ENCODE results near the gene CT83. TPM values are rescaled to one million over a fixed set of nuclear protein-coding genes. Genes with fewer than 3 reads are reported as not detected.

CT83 gene
- total RNA-seq, 1 experiment from 2014 or later: 30.5 TPM

GRCh38 chrX:116427978-116428377 lies 34.8 kb downstream of the CT83 start:
- BruUV-seq (replicated peaks): no TSS peak
- Mint-ChIP-seq H3K4me1 (ENCODE audit: low read depth, unreplicated experiment) (no peaks in the 10 kb centered on the region), H3K36me3 (ENCODE audit: insufficient read depth, unreplicated experiment) (no peaks in the 10 kb centered on the region), H3K27me3 (ENCODE audit: unreplicated experiment) (no peaks in the 10 kb centered on the region), H3K4me3 (ENCODE audit: low read depth, unreplicated experiment) (no peak overlapping the region), H3K9me3 (ENCODE audit: low read depth, unreplicated experiment) (no peaks in the 10 kb centered on the region), H3K27ac (ENCODE audit: unreplicated experiment) (no peak overlapping the region)
- DNase-seq: no peak
- TF ChIP-seq CTCF (IDR thresholded peaks at IDR 0.05; ENCODE audit: unreplicated experiment): no peak
- intact Hi-C loops (cut with micrococcal nuclease; ENCODE audit: unreplicated experiment): no loop called here
- CTCF ChIA-PET: no interaction called here

- no peak for TF ChIP-seq CTCF (IDR thresholded peaks at IDR 0.05; ENCODE audit: unreplicated experiment)
- DNase-seq: no peak
- intact Hi-C loops (cut with micrococcal nuclease; ENCODE audit: unreplicated experiment): no loop called here
- Mint-ChIP-seq H3K4me3 (ENCODE audit: low read depth, unreplicated experiment) (no peak overlapping the region), H3K27me3 (ENCODE audit: unreplicated experiment) (no peaks in the 10 kb centered on the region), H3K4me1 (ENCODE audit: low read depth, unreplicated experiment) (peaks cover 14% of the 10 kb centered on the region), H3K27ac (ENCODE audit: unreplicated experiment) (peak overlapping the region; percentile 56), H3K9me3 (ENCODE audit: low read depth, unreplicated experiment) (no peaks in the 10 kb centered on the region), H3K36me3 (ENCODE audit: insufficient read depth, unreplicated experiment) (no peaks in the 10 kb centered on the region)
- BruUV-seq (replicated peaks): no TSS peak
- CTCF ChIA-PET: no interaction called here
Observed at GRCh38 chrX:116417968-116418367, 44.8 kb downstream of the CT83 start.

GRCh38 chrX:116417214-116417613 lies 45.6 kb downstream of the CT83 start:
- H3K9me3 Mint-ChIP-seq (ENCODE audit: low read depth, unreplicated experiment): no peaks in the 10 kb centered on the region
- peaks cover 14% of the 10 kb centered on the region for H3K4me1 Mint-ChIP-seq (ENCODE audit: low read depth, unreplicated experiment)

GRCh38 chrX:116413273-116413672 lies 49.5 kb downstream of the CT83 start:
- CTCF ChIA-PET: no interaction called here
- Mint-ChIP-seq H3K27me3 (ENCODE audit: unreplicated experiment) (no peaks in the 10 kb centered on the region), H3K4me3 (ENCODE audit: low read depth, unreplicated experiment) (no peak overlapping the region), H3K9me3 (ENCODE audit: low read depth, unreplicated experiment) (no peaks in the 10 kb centered on the region), H3K4me1 (ENCODE audit: low read depth, unreplicated experiment) (peaks cover 22% of the 10 kb centered on the region), H3K27ac (ENCODE audit: unreplicated experiment) (no peak overlapping the region), H3K36me3 (ENCODE audit: insufficient read depth, unreplicated experiment) (peaks cover 8% of the 10 kb centered on the region)
- TF ChIP-seq CTCF (IDR thresholded peaks at IDR 0.05; ENCODE audit: unreplicated experiment): no peak
- no peak for DNase-seq
- intact Hi-C loops (cut with micrococcal nuclease; ENCODE audit: unreplicated experiment): no loop called here
- BruUV-seq (replicated peaks): no TSS peak

More at GRCh38 chrX:116417214-116417613, 45.6 kb downstream of the CT83 start:
- DNase-seq: peak; percentile 52
- Mint-ChIP-seq H3K27me3 (ENCODE audit: unreplicated experiment) (no peaks in the 10 kb centered on the region), H3K36me3 (ENCODE audit: insufficient read depth, unreplicated experiment) (no peaks in the 10 kb centered on the region), H3K27ac (ENCODE audit: unreplicated experiment) (peak overlapping the region; percentile 56), H3K4me3 (ENCODE audit: low read depth, unreplicated experiment) (no peak overlapping the region)
- BruUV-seq (replicated peaks): no TSS peak
- TF ChIP-seq CTCF (IDR thresholded peaks at IDR 0.05; ENCODE audit: unreplicated experiment): no peak
- intact Hi-C loops (cut with micrococcal nuclease; ENCODE audit: unreplicated experiment): no loop called here
- CTCF ChIA-PET: no interaction called here

Other genes starting within 250 kb of the CT83 start
- 77.7 and 83.7 TPM in 2 replicates for gene SLC6A14, start 26.4 kb downstream of the CT83 start, total RNA-seq (2022)